Choroid plexus epithelial cell (primary cell): Measurements from ENCODE around the gene LEP.

ENCODE experiments used
- DNase-seq: peaks from one replicate; pipeline ENCODE4 v3.0.0-alpha.2; 2010; ENCODE audit warnings: low read depth
- H3K4me3 ChIP-seq: 2 replicates; pipeline ENCODE4 v1.5.1; 2011; ENCODE audit warnings: low read depth, mild to moderate bottlenecking, control low read depth, low read length, moderate library complexity
- CTCF ChIP-seq: conservative IDR thresholded peaks from 2 replicates; pipeline ENCODE4 v1.5.1; 2011; ENCODE audit warnings: low read depth, mild to moderate bottlenecking, control low read depth, inconsistent platforms, low read length, moderate library complexity

LEP gene

DNA sequence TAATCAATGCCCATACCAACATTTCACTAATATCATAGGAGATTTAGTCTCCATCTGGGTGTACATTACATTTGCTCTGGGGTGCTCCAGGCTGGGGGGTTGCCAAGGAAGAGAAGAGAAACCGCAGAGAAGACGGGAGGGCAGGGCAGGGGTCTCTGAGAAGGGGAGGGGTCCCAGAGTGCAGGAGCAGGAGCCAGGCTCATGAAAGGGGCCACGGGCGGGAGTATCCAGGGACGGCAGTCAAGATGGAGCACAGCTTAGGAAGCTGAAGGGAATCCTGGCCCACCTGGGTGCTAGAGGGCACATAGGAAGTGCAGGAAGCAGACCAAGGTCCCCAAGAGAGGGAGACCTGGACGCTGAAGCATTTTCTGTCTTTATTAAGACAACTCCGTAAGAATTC is 2.2 kb downstream of the LEP start:
- no peak overlapping the region for H3K4me3 ChIP-seq
- no peak for TF ChIP-seq CTCF
- no peak for DNase-seq

GRCh38 chr7:128244861-128245260 is 3.8 kb downstream of the LEP start:
- TF ChIP-seq CTCF: no peak
- no peak overlapping the region for H3K4me3 ChIP-seq
- DNase-seq: no peak

DNA sequence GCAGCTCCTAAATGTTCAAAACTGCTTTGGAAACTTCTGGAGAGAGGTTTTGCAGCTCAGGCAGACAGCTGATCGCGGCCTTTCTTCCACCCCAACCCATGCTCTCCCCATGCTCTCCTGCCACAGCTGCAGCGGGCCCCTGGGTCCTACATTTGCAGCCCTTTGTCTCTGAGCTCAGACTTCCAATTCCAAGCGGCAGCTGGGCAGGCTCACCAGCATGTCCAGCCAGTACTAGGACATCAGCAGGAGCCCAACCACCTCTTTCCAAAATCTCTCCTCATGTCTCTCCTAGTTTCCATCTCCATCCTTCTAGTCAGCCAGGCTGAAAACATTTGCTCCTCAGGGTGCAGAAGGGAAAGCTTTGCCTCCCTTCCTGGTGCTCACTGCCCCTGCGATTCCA is 6.0 kb downstream of the LEP start:
- no peak for TF ChIP-seq CTCF
- H3K4me3 ChIP-seq: no peak overlapping the region
- DNase-seq: no peak

DNA sequence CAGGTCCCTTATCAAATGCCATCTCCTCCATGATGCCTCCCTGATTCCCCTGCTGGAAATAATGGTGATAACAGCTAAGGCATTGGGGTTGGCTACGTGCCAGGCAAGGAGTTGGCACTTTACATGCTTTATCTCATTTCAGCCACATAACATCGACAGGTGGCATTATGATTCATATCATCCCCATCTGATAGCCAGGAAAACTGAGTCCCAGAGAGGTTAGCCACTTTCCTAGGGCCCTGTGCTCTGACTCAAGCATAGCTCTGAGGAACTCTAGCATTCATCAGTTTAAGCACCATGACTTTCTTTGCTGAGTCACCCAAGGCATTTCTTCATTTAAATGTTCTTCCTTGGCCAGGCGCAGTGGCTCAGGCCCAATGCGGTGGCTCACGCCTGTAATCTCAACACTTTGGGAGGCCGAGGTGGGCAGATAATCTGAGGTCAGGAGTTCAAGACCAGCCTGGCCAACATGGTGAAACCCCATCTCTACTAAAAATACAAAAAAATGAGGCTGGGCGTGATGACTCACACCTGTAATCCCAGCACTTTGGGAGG is 6.6 kb downstream of the LEP start:
- no peak overlapping the region for H3K4me3 ChIP-seq
- no peak for TF ChIP-seq CTCF

DNA sequence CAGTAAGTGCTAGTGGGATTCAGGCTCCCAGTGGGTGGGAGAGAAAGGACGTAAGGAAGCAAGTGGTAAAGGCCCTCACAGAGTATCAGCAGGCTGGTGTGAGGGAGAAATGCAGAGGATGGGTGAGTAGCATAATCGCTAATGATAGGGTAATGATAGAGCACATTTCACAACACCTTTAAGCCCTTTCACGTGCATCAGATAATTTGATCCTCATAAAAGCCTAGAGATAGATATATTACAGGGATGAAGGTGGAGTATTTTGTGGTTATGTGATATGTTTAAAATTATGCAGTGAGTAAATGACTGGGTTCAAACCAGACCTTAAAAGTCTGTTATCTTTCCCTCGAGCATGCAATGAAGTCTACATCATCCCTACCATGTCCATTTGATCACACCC is 10.3 kb downstream of the LEP start:
- H3K4me3 ChIP-seq: no peak overlapping the region
- no peak for TF ChIP-seq CTCF
- no peak for DNase-seq

More for the DNA sequence above, 6.6 kb downstream of the LEP start:
- peak; percentile 24 for DNase-seq

GRCh38 chr7:128253701-128254100 is 12.6 kb downstream of the LEP start:
- TF ChIP-seq CTCF: no peak
- DNase-seq: no peak
- no peak overlapping the region for H3K4me3 ChIP-seq

GRCh38 chr7:128254470-128254869 is 13.4 kb downstream of the LEP start:
- TF ChIP-seq CTCF: no peak
- no peak overlapping the region for H3K4me3 ChIP-seq
- DNase-seq: no peak
